LNCaP clone FGC (cell line): ENCODE measurements around the gene VPS11.

Source experiments
- DNase-seq: peaks from one replicate; pipeline ENCODE4 v3.0.0-alpha.2; 2011; ENCODE audit warnings: low read depth
- H3K4me3 ChIP-seq: 2 replicates; pipeline ENCODE4 v1.5.1; 2011; ENCODE audit warnings: mild to moderate bottlenecking, low read depth, low read length, control low read depth
- TF ChIP-seq, protein P1 (sequence below): IDR thresholded peaks from 2 replicates; pipeline ENCODE4 v1.5.1; 2012; ENCODE audit warnings: mild to moderate bottlenecking; ENCODE audit not compliant: control insufficient read depth, insufficient read depth; ENCODE audit errors: extremely low read depth

Gene VPS11

DNA sequence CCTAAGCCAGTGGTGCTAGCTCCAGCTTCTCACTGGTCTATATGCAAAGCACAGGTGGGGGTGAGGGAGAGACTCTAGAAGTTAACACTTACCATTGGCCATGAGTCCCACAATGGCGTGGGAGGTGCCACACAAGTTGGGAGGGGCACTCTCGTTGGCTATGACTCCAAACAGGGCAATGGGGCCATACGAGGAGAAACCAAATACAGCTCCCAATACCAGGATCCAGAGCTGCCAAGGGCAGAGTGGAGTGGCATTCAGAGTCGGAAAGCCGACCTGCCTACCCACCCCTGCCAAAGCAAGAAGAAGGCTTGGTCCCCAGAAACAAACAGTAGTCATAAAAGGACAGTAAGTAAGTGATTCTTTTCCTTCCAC lies 42.5 kb upstream of the VPS11 start:
- no peak for DNase-seq
- TF ChIP-seq, protein P1, sequence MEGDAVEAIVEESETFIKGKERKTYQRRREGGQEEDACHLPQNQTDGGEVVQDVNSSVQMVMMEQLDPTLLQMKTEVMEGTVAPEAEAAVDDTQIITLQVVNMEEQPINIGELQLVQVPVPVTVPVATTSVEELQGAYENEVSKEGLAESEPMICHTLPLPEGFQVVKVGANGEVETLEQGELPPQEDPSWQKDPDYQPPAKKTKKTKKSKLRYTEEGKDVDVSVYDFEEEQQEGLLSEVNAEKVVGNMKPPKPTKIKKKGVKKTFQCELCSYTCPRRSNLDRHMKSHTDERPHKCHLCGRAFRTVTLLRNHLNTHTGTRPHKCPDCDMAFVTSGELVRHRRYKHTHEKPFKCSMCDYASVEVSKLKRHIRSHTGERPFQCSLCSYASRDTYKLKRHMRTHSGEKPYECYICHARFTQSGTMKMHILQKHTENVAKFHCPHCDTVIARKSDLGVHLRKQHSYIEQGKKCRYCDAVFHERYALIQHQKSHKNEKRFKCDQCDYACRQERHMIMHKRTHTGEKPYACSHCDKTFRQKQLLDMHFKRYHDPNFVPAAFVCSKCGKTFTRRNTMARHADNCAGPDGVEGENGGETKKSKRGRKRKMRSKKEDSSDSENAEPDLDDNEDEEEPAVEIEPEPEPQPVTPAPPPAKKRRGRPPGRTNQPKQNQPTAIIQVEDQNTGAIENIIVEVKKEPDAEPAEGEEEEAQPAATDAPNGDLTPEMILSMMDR = no peak
- no peak overlapping the region for H3K4me3 ChIP-seq

DNA sequence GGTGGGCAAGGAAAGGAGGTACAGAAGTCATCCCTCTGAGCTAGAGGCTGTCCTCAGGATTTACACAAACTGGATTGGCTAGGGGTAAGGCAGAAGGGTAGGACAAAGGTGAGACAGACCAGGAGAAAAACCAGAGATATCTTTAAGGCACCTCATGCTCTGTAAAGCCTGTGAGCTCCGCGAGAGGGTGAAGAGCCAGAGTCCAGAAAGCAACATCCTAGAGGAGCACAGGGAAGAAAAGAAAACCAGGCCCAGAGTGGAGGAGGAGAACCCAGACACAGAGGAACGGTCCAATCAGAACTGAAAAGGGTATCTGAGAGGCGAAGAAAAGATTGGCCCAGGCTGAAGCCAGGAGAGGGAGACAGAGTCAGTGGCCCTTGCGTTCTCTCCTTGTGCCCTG lies 42.1 kb upstream of the VPS11 start:
- DNase-seq = no peak
- TF ChIP-seq, protein P1 = no peak
- H3K4me3 ChIP-seq = no peak overlapping the region

DNA sequence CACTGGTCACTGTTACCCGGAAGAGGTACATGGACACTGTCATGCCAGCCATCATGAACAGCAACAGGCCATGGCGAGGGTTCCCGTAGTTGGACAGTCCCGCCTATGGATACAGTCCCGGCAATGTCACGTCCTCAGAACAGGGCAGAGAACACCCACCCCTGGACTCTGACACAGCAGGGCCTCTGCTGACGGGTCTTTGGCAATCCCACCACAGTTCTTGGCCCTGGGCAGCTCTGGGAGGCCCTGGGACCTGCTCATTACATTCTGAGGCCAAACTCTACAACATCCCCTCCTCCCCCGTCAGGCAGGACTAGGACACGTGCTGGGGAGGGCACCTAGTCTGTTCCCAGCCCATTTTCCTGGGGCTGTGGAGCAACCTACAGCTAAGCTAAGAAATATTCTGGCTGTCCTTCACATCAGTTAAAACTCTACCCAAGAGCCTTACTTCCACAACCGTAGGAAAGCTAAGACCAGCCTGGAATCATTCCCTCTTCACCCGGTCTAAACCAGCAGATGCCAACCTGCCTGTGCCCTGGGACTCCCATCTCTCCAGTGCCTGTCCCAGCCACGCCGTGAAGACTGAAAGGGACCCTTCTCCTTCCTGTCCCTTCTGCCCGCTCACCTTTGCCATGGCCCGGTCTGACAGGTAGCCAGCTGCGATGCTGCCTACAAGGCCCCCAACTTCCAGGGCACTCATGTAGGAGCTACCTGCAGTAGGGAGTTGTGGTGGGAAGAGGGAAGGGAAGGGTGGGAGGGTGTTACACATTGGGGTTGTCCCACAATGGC lies 41.4 kb upstream of the VPS11 start:
- no peak for DNase-seq
- no peak overlapping the region for H3K4me3 ChIP-seq
- TF ChIP-seq, protein P1 = no peak

DNA sequence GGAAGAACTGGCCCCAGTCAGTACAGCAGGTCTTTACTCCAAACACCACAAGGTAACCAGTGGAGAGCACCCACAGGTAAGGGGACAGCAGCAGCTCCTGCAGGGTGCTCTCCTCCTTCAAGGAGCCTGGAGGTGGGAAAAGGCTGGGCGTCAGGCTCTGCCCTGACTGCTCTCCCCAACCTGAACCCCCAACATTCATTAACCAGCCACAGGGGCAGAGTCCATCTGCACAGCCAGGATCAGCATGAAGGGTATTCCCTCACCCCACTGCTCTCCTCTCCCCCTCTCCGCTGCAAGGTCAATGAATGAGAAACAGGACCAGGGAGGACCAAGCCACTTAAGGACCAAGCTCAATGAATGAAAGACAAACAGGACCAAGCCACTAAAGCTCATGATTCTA lies 40.6 kb upstream of the VPS11 start:
- TF ChIP-seq, protein P1 = no peak
- no peak overlapping the region for H3K4me3 ChIP-seq
- DNase-seq = no peak

DNA sequence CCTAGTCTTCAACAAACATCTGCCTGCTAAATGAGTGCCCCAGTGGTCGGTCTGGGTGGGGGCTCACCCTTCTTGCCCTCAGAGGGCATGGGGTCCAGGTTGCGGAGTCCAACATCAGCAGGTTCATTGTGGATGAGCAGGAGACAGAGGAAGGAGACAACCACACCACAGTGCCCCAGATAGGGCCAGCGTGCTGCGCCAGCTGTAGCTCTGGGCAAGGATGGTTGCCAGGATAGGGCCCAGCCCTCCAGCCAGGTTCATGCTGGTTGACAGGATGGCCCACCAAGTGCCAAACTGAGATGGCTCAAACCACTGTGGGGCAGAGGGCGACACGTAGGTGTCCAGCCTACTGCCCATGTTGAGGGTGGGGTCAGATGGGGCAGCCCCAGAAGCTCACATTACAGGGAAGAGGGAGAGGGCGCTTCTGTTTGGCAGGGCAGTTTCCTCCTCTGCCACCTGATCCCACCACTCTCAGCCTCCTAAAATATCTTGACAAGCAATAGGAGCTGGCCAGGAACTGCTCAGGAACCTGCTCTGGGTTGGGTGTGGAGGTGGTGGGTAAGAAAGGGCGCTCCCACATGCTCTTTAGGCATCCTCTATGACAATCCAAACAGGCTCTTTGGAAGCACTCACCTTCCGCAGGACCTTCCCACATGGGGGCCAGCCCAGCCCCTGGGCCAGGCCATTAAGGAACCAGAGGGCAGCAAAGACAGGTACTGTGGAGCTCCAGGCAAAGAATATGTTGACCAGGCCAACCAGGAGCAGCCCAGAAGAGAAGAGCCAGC lies 39.9 kb upstream of the VPS11 start:
- TF ChIP-seq, protein P1 = no peak
- DNase-seq = no peak
- H3K4me3 ChIP-seq = no peak overlapping the region

DNA sequence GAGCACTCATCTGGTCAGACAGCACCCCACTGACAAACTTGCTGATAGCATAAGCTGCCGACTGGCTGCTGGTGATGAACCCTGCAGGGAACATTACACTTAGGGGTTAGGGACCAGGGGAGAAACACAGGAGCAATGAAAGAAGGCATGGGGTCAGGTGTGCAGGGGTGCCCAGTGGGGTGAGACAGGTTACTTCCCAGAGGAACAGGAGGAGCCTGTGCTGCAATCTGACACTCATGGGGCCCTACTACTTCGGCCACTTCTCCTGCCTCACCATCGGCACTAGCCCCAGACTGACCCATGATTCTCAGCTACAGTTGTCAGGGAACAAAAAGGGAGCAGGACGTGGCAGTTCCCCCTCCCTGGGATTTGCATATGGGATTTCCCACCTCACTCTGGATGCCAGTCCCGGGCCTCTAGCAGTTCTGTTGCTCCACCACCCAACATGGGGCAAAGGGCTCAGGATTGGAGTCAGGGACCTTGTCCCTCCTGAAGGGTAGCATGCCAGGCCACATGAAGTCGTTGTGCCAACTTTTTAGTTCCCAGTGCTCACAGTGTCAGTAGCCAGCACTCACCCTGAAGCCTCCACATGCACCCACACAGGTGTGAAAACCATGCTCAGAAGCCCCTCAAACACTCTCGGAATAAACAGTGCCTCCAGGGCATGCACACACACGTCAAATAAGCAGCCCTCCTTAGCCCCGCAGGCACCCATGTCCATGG lies 39.1 kb upstream of the VPS11 start:
- H3K4me3 ChIP-seq = peak overlapping the region; percentile 86
- TF ChIP-seq, protein P1 = no peak
- DNase-seq = no peak
